ENCODE results near the gene KRTAP5-8.
A peak's percentile ranks its signal among the peaks of the same experiment; 100 is the strongest.

DNA sequence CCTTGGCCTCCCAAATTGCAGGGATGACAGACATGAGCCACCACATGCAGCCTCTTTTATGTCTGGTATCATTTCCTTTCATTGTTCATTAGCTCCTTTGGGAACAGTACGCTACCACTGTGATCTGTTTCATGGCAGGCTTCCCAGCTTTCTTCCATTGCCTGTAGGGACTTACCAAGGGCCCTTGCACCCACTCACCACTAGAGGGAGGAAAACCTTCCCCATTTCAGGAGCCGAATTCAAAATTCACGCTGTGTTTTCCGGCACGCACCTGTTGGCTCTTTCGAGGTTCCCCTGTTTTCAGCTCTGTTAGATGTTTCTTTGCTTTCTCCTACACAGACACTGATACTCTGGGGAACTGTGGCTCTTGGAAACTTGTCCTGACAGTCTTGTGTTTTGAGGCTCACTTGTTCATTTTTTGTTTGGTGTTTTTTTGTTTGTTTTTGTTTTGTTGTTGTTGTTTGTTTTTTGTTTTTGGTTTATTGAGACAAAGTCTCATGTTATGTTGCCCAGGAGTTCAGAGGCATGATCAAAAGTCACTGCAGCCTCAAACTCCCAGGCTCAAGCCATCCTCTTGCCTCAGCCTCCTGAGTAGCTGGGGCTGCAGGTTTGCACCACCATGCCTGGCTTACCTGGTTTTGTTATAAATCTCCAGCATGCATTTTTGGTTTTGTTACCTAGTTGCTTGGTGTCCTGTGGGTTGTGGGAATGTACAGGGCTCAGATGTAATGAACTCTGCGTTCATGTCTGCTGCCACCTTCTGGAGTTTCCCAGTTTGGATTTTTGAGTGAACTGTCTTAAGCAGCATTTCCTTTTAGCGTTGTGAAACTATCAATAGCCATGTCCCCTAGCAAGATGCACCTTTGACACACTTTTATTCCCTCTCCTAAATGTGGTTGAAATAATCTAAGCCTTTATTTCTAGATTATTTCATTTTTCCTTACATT is 42.5 kb downstream of the KRTAP5-8 start:
- TF ChIP-seq EP300 (IDR thresholded peaks at IDR 0.05): no peak
- TF ChIP-seq, protein P1, sequence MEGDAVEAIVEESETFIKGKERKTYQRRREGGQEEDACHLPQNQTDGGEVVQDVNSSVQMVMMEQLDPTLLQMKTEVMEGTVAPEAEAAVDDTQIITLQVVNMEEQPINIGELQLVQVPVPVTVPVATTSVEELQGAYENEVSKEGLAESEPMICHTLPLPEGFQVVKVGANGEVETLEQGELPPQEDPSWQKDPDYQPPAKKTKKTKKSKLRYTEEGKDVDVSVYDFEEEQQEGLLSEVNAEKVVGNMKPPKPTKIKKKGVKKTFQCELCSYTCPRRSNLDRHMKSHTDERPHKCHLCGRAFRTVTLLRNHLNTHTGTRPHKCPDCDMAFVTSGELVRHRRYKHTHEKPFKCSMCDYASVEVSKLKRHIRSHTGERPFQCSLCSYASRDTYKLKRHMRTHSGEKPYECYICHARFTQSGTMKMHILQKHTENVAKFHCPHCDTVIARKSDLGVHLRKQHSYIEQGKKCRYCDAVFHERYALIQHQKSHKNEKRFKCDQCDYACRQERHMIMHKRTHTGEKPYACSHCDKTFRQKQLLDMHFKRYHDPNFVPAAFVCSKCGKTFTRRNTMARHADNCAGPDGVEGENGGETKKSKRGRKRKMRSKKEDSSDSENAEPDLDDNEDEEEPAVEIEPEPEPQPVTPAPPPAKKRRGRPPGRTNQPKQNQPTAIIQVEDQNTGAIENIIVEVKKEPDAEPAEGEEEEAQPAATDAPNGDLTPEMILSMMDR (IDR thresholded peaks at IDR 0.05): peak; percentile 21 to 79 (median 70)
